Endodermal cell (in vitro differentiated cells): ENCODE results near the gene ZC3HAV1L. TPM values are rescaled to one million over a fixed set of nuclear protein-coding genes. Genes with fewer than 3 reads are reported as not detected.

ENCODE experiments used
- DNase-seq: peaks from one replicate; pipeline ENCODE4 v3.0.0-alpha.2; 2017
- H3K27ac ChIP-seq: 2 replicates; pipeline ENCODE4 v1.5.1; 2013; ENCODE audit warnings: mild to moderate bottlenecking, low read depth, low read length, moderate library complexity
- H3K27me3 ChIP-seq: 2 replicates; pipeline ENCODE4 v1.6.1; 2013; ENCODE audit warnings: mild to moderate bottlenecking, low read length, moderate library complexity; ENCODE audit not compliant: insufficient read depth, control insufficient read depth, poor library complexity, severe bottlenecking
- H3K36me3 ChIP-seq: 2 replicates; pipeline ENCODE4 v1.7.0; 2013; ENCODE audit warnings: mild to moderate bottlenecking, low read length, moderate library complexity; ENCODE audit not compliant: control insufficient read depth, insufficient read depth
- H3K4me1 ChIP-seq: one replicate; pipeline ENCODE4 v1.7.0; 2013; ENCODE audit warnings: low read length; ENCODE audit not compliant: control insufficient read depth, insufficient read depth
- H3K4me3 ChIP-seq: 2 replicates; pipeline ENCODE4 v1.5.1; 2013; ENCODE audit warnings: mild to moderate bottlenecking, low read length, moderate library complexity
- H3K9ac ChIP-seq: 2 replicates; pipeline ENCODE4 v1.6.1; 2013; ENCODE audit warnings: mild to moderate bottlenecking, low read length, moderate library complexity; ENCODE audit not compliant: poor library complexity, severe bottlenecking; ENCODE audit errors: extremely low read depth
- H3K9me3 ChIP-seq: 2 replicates; pipeline ENCODE4 v1.6.1; 2013; ENCODE audit warnings: mild to moderate bottlenecking, low read length, moderate library complexity; ENCODE audit not compliant: control insufficient read depth
- H3K27ac Mint-ChIP-seq: 2 replicates; pipeline ENCODE4 v1.8.0; 2020; ENCODE audit warnings: mixed read lengths
- H3K27me3 Mint-ChIP-seq: 2 replicates; pipeline ENCODE4 v1.8.0; 2021; ENCODE audit warnings: mild to moderate bottlenecking, mixed read lengths; ENCODE audit not compliant: insufficient read depth
- H3K36me3 Mint-ChIP-seq: 2 replicates; pipeline ENCODE4 v1.8.0; 2020; ENCODE audit warnings: low read depth, mixed read lengths
- H3K4me1 Mint-ChIP-seq: 2 replicates; pipeline ENCODE4 v1.8.0; 2020; ENCODE audit warnings: mixed read lengths
- H3K4me3 Mint-ChIP-seq: 2 replicates; pipeline ENCODE4 v1.8.0; 2020; ENCODE audit warnings: mild to moderate bottlenecking, moderate library complexity, mixed read lengths
- H3K9me3 Mint-ChIP-seq: 2 replicates; pipeline ENCODE4 v1.8.0; 2020; ENCODE audit warnings: mild to moderate bottlenecking, mixed read lengths
- WGBS, 2 experiments: methylation state at CpG; one replicate each; pipeline versions ENCODE4 v1.1.5 to v1.1.7; 2013; ENCODE audit warnings: missing lambda C conversion rate in 2 of 2, mixed read lengths in 1 of 2; ENCODE audit not compliant: insufficient coverage in 1 of 2, insufficient read length in 1 of 2; 5-methylcytosine and 5-hydroxymethylcytosine counted together
- total RNA-seq, 2 donors: library from RNA; stranded (reverse); fragmentation: NEBNext Ultra II Directional in 1 of 2; extraction: Animal tissue kit (Norgen Biotek cat#: 25700) in 1 of 2; gene quantifications; 2 replicates in 1 of 2; 3 replicates in 1 of 2; pipeline ENCODE4 v1.2.1, GENCODE V29; 2021
- TF ChIP-seq, protein P1 (sequence below): fragments of 200-600 bp; sonication (generic); conservative IDR thresholded peaks from 2 replicates; pipeline ENCODE4 v1.5.0; 2021; ENCODE audit warnings: antibody characterized with exemption, mild to moderate bottlenecking

ZC3HAV1L gene
- total RNA-seq, 2 donors from 2014 or later, result 9.7 to 10.9 TPM

DNA sequence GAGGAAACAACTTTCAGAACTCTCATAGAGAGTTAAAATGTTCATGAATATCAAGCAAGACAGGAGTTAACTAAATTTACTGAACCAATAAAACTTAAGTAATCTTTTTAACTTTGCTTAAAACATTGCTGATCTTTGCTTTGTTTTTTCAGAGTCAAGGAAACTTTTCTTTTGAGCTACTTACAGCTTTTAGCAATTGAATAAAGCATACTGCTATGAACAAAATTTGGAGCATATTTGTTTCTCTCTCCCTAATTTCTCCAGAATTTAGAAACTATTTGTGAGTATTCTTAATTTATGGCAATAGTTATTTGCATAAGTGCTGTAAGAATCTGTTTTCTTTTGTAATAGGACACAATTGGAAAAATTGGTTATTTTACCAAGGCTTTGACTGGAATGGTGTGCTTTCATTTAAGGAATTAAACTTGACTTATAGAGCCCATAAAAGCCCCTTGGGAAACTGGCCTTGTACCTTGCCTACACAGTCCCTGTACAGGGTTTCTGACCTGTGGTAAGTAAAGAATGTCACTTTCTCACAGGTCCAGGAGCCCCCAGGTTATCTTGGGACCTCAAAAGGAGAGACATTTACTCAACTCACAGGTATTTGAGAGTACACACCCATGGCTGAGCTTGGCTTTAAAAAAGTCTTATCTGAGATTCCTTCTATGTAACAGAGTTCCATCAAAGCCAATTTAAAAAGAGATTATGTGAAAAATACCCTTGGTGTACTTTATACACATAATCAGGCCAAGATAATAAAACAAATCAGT is 31.3 kb downstream of the ZC3HAV1L start:
- no peak overlapping the region for H3K27ac Mint-ChIP-seq
- no peaks in the 10 kb centered on the region for H3K27me3 Mint-ChIP-seq
- H3K4me3 Mint-ChIP-seq, result no peak overlapping the region
- H3K9ac ChIP-seq, result no peak overlapping the region
- no peaks in the 10 kb centered on the region for H3K27me3 ChIP-seq
- H3K9me3 Mint-ChIP-seq, result peaks cover 39% of the 10 kb centered on the region
- H3K4me1 Mint-ChIP-seq, result no peaks in the 10 kb centered on the region
- TF ChIP-seq, protein P1, sequence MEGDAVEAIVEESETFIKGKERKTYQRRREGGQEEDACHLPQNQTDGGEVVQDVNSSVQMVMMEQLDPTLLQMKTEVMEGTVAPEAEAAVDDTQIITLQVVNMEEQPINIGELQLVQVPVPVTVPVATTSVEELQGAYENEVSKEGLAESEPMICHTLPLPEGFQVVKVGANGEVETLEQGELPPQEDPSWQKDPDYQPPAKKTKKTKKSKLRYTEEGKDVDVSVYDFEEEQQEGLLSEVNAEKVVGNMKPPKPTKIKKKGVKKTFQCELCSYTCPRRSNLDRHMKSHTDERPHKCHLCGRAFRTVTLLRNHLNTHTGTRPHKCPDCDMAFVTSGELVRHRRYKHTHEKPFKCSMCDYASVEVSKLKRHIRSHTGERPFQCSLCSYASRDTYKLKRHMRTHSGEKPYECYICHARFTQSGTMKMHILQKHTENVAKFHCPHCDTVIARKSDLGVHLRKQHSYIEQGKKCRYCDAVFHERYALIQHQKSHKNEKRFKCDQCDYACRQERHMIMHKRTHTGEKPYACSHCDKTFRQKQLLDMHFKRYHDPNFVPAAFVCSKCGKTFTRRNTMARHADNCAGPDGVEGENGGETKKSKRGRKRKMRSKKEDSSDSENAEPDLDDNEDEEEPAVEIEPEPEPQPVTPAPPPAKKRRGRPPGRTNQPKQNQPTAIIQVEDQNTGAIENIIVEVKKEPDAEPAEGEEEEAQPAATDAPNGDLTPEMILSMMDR, result no peak
- peaks cover 50% of the 10 kb centered on the region for H3K9me3 ChIP-seq
- H3K27ac ChIP-seq, result no peak overlapping the region
- no peaks in the 10 kb centered on the region for H3K4me1 ChIP-seq
- peak overlapping the region; percentile 53 for H3K4me3 ChIP-seq
- DNase-seq, result no peak
- no peaks in the 10 kb centered on the region for H3K36me3 ChIP-seq
- H3K36me3 Mint-ChIP-seq, result no peaks in the 10 kb centered on the region

- Mint-ChIP-seq H3K9me3 (peaks cover 12% of the 10 kb centered on the region), H3K4me1 (no peaks in the 10 kb centered on the region), H3K36me3 (no peaks in the 10 kb centered on the region), H3K27ac (no peak overlapping the region), H3K27me3 (no peaks in the 10 kb centered on the region), H3K4me3 (no peak overlapping the region)
- Histone ChIP-seq H3K4me3 (no peak overlapping the region), H3K36me3 (no peaks in the 10 kb centered on the region), H3K9me3 (peaks cover 14% of the 10 kb centered on the region), H3K4me1 (no peaks in the 10 kb centered on the region), H3K27me3 (no peaks in the 10 kb centered on the region), H3K27ac (no peak overlapping the region), H3K9ac (no peak overlapping the region)
- DNase-seq, result no peak
- TF ChIP-seq, protein P1, result no peak
- WGBS, 2 experiments, result 94% methylated on average over 2 to 3 of the region's 3 CpGs
Observed at GRCh38 chr7:138999414-138999813, 36.4 kb downstream of the ZC3HAV1L start.

- no peak overlapping the region for H3K27ac Mint-ChIP-seq
- no peaks in the 10 kb centered on the region for H3K4me1 ChIP-seq
Observed at GRCh38 chr7:138992052-138992531, 43.8 kb downstream of the ZC3HAV1L start.

More at GRCh38 chr7:138992052-138992531, 43.8 kb downstream of the ZC3HAV1L start:
- TF ChIP-seq, protein P1, result no peak
- H3K9ac ChIP-seq, result no peak overlapping the region
- H3K9me3 ChIP-seq, result peaks cover 15% of the 10 kb centered on the region
- 88 to 90% methylated on average over 4 to 8 of the region's 8 CpGs for WGBS, 2 experiments
- Mint-ChIP-seq H3K27me3 (no peaks in the 10 kb centered on the region), H3K36me3 (no peaks in the 10 kb centered on the region), H3K4me1 (peaks cover 4% of the 10 kb centered on the region), H3K4me3 (no peak overlapping the region), H3K9me3 (peaks cover 12% of the 10 kb centered on the region)
- no peaks in the 10 kb centered on the region for H3K36me3 ChIP-seq
- H3K4me3 ChIP-seq, result no peak overlapping the region
- no peak overlapping the region for H3K27ac ChIP-seq
- no peaks in the 10 kb centered on the region for H3K27me3 ChIP-seq
- DNase-seq, result no peak
